HL-60 (cell line): Measurements from ENCODE around the gene RTEL1.

Source experiments
- DNase-seq, 2 experiments: peaks; one replicate each; pipeline ENCODE4 v3.0.0-alpha.2; 2010 to 2020; ENCODE audit warnings: low read depth in 1 of 2, low spot score in 1 of 2
- H3K27ac ChIP-seq: fragments of 250-450 bp; sonication (Bioruptor Pico); replicated peaks from 2 replicates; pipeline ENCODE4 v1.5.1; 2020; ENCODE audit warnings: mild to moderate bottlenecking, moderate library complexity
- H3K27me3 ChIP-seq: fragments of 250-450 bp; sonication (Bioruptor Pico); 2 replicates; pipeline ENCODE4 v1.5.1; 2021; ENCODE audit warnings: mild to moderate bottlenecking, moderate library complexity; ENCODE audit not compliant: insufficient read depth, poor library complexity, severe bottlenecking
- H3K4me3 ChIP-seq: replicated peaks from 2 replicates; pipeline ENCODE4 v1.5.1; 2011; ENCODE audit warnings: mild to moderate bottlenecking, control low read depth, low read length; ENCODE audit not compliant: insufficient read depth
- CTCF ChIP-seq: IDR thresholded peaks from one replicate; pipeline ENCODE4 v1.5.1; 2011; ENCODE audit warnings: low read length, control low read depth, inconsistent platforms; ENCODE audit not compliant: insufficient read depth
- GABPA ChIP-seq: IDR thresholded peaks from 2 replicates; pipeline ENCODE4 v1.6.1; 2012; ENCODE audit warnings: low read depth
- POLR2AphosphoS5 ChIP-seq: IDR thresholded peaks from 2 replicates; pipeline ENCODE4 v1.6.1; 2012; ENCODE audit warnings: low read depth
- REST ChIP-seq: IDR thresholded peaks from 2 replicates; pipeline ENCODE4 v1.6.1; 2012; ENCODE audit warnings: low read depth; ENCODE audit not compliant: insufficient replicate concordance
- SPI1 ChIP-seq: IDR thresholded peaks from 2 replicates; pipeline ENCODE4 v1.6.1; 2012; ENCODE audit warnings: low read depth, mild to moderate bottlenecking, borderline replicate concordance

The RTEL1 gene

GRCh38 chr20:63708301-63709148 is 50.4 kb downstream of the RTEL1 start:
- H3K4me3 ChIP-seq, result peak overlapping the region; percentile 93
- DNase-seq, result peak in 1 of 2 experiments; percentile 25
- H3K27ac ChIP-seq, result peak overlapping the region; percentile 87
- no peaks in the 10 kb centered on the region for H3K27me3 ChIP-seq
- no peak for TF ChIP-seq GABPA
- no peak for TF ChIP-seq CTCF
- no peak for TF ChIP-seq SPI1
- TF ChIP-seq POLR2AphosphoS5, result no peak
- no peak for TF ChIP-seq REST

- H3K4me3 ChIP-seq, result peak overlapping the region; percentile 93
- peak overlapping the region; percentile 87 for H3K27ac ChIP-seq
- TF ChIP-seq REST (no peak), GABPA (no peak), POLR2AphosphoS5 (no peak), CTCF (no peak), SPI1 (no peak)
Measured at GRCh38 chr20:63709149-63709527, 51.0 kb downstream of the RTEL1 start.

GRCh38 chr20:63711085-63711645 is 53.1 kb downstream of the RTEL1 start:
- H3K27ac ChIP-seq, result no peak overlapping the region
- no peaks in the 10 kb centered on the region for H3K27me3 ChIP-seq
- TF ChIP-seq REST, result no peak
- no peak for TF ChIP-seq GABPA
- no peak for TF ChIP-seq SPI1
- TF ChIP-seq CTCF, result no peak
- no peak for TF ChIP-seq POLR2AphosphoS5
- no peak for DNase-seq
- no peak overlapping the region for H3K4me3 ChIP-seq

More at GRCh38 chr20:63709149-63709527, 51.0 kb downstream of the RTEL1 start:
- no peaks in the 10 kb centered on the region for H3K27me3 ChIP-seq
- no peak for DNase-seq
